ENCODE measurements around the gene GLDC. TPM values are rescaled to one million over a fixed set of nuclear protein-coding genes. Genes with fewer than 3 reads are reported as not detected.

Gene GLDC
- total RNA-seq, 4 donors from 2014 or later, result 0.17 to 2.5 TPM; not detected in 2

DNA sequence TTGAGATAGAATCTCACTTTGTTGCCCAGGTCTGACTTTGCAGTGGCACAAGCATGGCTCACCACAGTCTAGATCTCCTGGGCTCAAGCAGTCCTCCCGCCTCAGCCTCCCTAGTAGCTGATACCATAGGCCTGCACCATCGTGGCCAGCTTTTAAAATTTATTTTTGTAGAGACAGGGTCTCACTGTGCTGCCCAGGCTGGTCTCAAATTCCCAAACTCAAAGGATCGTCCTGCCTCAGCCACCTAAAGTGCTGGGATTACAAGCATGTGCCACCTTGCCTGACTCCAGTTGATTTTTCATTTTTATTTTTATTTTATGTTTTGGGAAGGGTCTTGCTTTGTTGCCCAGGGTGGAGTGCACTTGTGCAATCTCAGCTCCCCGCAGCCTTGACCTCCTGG, 41.7 kb upstream of the GLDC start:
- WGBS, result 92% methylated on average over 4 of the region's 4 CpGs
- H3K9me3 ChIP-seq, result no peaks in the 10 kb centered on the region
- intact Hi-C loops (cut with DNase I), result no loop called here
- no peak overlapping the region for H3K27ac ChIP-seq (replicated peaks in 1 of 4)
- no peak for DNase-seq (ENCODE audit: extremely low spot score)
- H3K4me3 ChIP-seq, result no peak overlapping the region
- H3K27me3 ChIP-seq, result no peaks in the 10 kb centered on the region
- H3K36me3 ChIP-seq, result no peaks in the 10 kb centered on the region
- H3K4me1 ChIP-seq, result peaks cover 2 to 12% (median 9%) of the 10 kb centered on the region in 4 donors
- TF ChIP-seq, protein P1, sequence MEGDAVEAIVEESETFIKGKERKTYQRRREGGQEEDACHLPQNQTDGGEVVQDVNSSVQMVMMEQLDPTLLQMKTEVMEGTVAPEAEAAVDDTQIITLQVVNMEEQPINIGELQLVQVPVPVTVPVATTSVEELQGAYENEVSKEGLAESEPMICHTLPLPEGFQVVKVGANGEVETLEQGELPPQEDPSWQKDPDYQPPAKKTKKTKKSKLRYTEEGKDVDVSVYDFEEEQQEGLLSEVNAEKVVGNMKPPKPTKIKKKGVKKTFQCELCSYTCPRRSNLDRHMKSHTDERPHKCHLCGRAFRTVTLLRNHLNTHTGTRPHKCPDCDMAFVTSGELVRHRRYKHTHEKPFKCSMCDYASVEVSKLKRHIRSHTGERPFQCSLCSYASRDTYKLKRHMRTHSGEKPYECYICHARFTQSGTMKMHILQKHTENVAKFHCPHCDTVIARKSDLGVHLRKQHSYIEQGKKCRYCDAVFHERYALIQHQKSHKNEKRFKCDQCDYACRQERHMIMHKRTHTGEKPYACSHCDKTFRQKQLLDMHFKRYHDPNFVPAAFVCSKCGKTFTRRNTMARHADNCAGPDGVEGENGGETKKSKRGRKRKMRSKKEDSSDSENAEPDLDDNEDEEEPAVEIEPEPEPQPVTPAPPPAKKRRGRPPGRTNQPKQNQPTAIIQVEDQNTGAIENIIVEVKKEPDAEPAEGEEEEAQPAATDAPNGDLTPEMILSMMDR (IDR thresholded peaks at IDR 0.05), result no peak
- TF ChIP-seq POLR2A (IDR thresholded peaks at IDR 0.05; ENCODE audit: low read depth), result no peak

DNA sequence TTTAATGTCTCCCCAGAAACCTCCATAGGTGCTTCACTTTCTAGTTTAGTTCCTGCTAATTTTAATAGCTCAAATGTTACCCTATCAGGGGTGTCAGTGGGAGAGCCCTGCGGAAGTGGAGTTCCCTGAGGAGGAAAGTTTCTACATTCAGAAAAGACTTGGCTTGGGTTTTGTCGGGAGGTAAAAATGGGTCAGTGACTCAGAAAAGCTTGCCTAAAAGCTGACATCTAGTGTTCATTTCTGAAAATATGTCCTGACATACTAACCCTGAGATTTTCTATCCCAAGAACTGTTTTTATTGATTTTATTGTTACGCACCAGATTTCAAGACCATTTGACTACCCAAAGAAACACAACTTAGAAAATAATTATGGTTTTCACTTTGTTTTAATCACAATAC, 40.9 kb upstream of the GLDC start:
- no peaks in the 10 kb centered on the region for H3K9me3 ChIP-seq
- peaks cover 4 to 15% (median 13%) of the 10 kb centered on the region in 4 donors for H3K4me1 ChIP-seq
- H3K4me3 ChIP-seq, result no peak overlapping the region
- intact Hi-C loops (cut with DNase I), result no loop called here
- peak overlapping the region in 1 of 4 donors; percentile 7 for H3K27ac ChIP-seq (replicated peaks in 1 of 4)
- H3K27me3 ChIP-seq, result no peaks in the 10 kb centered on the region
- H3K36me3 ChIP-seq, result no peaks in the 10 kb centered on the region
- DNase-seq (ENCODE audit: extremely low spot score), result no peak
- TF ChIP-seq POLR2A (IDR thresholded peaks at IDR 0.05; ENCODE audit: low read depth) (no peak), POLR2AphosphoS5 (IDR thresholded peaks at IDR 0.05) (no peak), EP300 (IDR thresholded peaks at IDR 0.05) (no peak)
- TF ChIP-seq, protein P1 (IDR thresholded peaks at IDR 0.05), result peak; percentile 6 to 11 (median 9)
- 46% methylated on average over 3 of the region's 3 CpGs for WGBS

DNA sequence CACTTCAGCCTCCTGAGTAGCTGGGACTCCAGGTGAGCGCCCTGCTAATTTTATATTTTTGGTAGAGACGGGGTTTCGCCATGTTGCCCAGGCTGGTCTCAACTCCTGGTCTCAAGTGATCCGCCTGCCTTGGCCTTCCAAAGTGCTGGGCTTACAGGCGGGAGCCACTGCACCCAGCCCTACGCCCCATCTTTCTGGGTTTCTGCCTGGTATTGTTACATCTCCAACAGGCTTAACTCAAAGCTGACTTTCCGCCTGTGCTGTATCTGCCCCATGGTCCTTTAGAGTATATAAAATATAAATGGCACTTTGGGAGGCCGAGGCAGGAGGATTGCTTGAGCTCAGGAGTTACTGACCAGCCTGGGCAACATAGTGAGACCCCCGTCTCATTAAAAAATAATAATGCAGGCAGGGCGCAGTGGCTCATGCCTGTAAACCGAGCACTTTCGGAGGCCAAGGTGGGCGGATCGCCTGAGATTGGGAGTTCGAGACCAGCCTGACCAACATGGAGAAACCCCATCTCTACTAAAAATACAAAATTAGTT, 36.5 kb upstream of the GLDC start:
- Histone ChIP-seq H3K4me3 (peak overlapping the region; percentile 73 to 83 (median 75)), H3K9me3 (no peaks in the 10 kb centered on the region), H3K36me3 (no peaks in the 10 kb centered on the region), H3K4me1 (peaks cover 4 to 21% (median 19%) of the 10 kb centered on the region in 4 donors), H3K27ac (replicated peaks in 1 of 4) (peak overlapping the region; percentile 93 to 98 (median 96)), H3K27me3 (no peaks in the 10 kb centered on the region)
- TF ChIP-seq EP300 (IDR thresholded peaks at IDR 0.05), result no peak
- TF ChIP-seq POLR2AphosphoS5 (IDR thresholded peaks at IDR 0.05), result no peak
- no peak for TF ChIP-seq POLR2A (IDR thresholded peaks at IDR 0.05; ENCODE audit: low read depth)
- TF ChIP-seq, protein P1 (IDR thresholded peaks at IDR 0.05), result no peak
- 38% methylated on average over 15 of the region's 15 CpGs for WGBS
- no peak for DNase-seq (ENCODE audit: extremely low spot score)
- intact Hi-C loops (cut with DNase I), result loop anchor here (2.0 kb wide), 1 partner anchor 75 kb away; the partner anchor contains the start of gene KDM4C

DNA sequence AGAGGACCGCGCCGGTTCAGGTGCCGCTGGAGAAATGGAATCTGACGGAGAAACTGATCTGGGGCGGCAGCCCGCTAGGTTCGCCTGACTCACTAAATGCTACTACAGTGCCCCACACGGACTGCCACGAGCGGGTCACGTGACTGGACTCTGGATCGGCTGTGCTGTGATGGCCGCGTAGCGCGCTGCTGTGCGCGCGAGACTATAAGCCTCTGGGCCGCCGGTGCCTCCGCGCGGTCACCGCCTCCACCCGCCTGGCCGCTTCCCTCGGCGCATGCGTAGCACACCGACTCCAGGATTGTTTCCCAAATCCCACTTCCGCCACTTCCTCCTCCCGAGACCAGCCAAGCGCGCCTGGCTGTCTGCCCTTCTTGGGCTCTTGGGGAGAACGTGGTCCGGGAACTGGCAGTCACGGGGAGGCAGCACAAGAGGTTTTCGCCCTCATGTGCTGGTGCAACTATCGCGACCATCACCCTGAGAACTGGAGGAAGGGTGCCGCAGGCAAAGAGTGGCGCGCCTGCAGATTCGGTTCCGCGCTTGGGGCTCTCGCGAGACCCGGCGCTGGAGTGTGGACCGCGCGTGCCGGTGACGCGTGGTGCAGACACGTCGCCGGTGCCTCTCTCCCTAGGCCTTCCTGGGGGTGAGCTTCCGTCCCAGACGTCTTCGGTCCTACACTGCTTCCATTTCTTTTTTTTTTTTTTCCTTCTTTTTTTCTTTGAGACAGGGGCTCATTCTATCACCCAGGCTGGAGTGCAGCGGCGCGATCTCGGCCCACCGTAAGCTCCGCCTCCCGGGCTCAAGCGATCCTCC, 35.8 kb upstream of the GLDC start:
- peak; percentile 98 for DNase-seq (ENCODE audit: extremely low spot score)
- Histone ChIP-seq H3K27me3 (no peaks in the 10 kb centered on the region), H3K27ac (replicated peaks in 1 of 4) (peak overlapping the region; percentile 93 to 98 (median 96)), H3K9me3 (no peaks in the 10 kb centered on the region), H3K4me1 (peaks cover 4 to 21% (median 19%) of the 10 kb centered on the region in 4 donors), H3K36me3 (no peaks in the 10 kb centered on the region), H3K4me3 (peak overlapping the region; percentile 73 to 83 (median 75))
- TF ChIP-seq, protein P1 (IDR thresholded peaks at IDR 0.05), result peak in 1 of 3 experiments; percentile 16
- TF ChIP-seq EP300 (IDR thresholded peaks at IDR 0.05) (no peak), POLR2AphosphoS5 (IDR thresholded peaks at IDR 0.05) (peak; percentile 89 to 92), POLR2A (IDR thresholded peaks at IDR 0.05; ENCODE audit: low read depth) (no peak)
- WGBS, result under 1% methylated on average over 34 of the region's 72 CpGs
- intact Hi-C loops (cut with DNase I), result loop anchor here (2.0 kb wide), 1 partner anchor 75 kb away; the partner anchor contains the start of gene KDM4C
